GM23338 (cell line): ENCODE data around the gene NME4. TPM values are rescaled to one million over a fixed set of nuclear protein-coding genes. Genes with fewer than 3 reads are reported as not detected.

ENCODE experiments used
- ATAC-seq: fragments of 200-7000 bp; cut with Tn5 transposase; 3 replicates; pipeline ENCODE4 v1.9.1; 2020
- DNase-seq: peaks from one replicate; pipeline ENCODE4 v3.0.0-alpha.2; 2015; ENCODE audit warnings: low spot score
- H2AFZ ChIP-seq: fragments of 200-600 bp; sonication (generic); 2 replicates; pipeline ENCODE4 v1.8.0; 2016; ENCODE audit warnings: antibody characterized with exemption, mild to moderate bottlenecking, moderate library complexity
- H3F3A ChIP-seq: fragments of 200-600 bp; sonication (generic); replicated peaks from 2 replicates; pipeline ENCODE4 v1.8.0; 2017; ENCODE audit warnings: antibody characterized with exemption, mixed run types, low read depth
- H3K27ac ChIP-seq: fragments of 200-600 bp; sonication (generic); 2 replicates; pipeline ENCODE4 v1.6.1; 2016; ENCODE audit warnings: low read depth
- H3K27me3 ChIP-seq: fragments of 200-600 bp; sonication (generic); 2 replicates; pipeline ENCODE4 v1.8.0; 2016; ENCODE audit warnings: mild to moderate bottlenecking, mixed run types, moderate library complexity; ENCODE audit not compliant: insufficient read depth
- H3K36me3 ChIP-seq: fragments of 200-600 bp; sonication (generic); 2 replicates; pipeline ENCODE4 v1.8.0; 2016; ENCODE audit warnings: mild to moderate bottlenecking; ENCODE audit not compliant: insufficient read depth
- H3K4me1 ChIP-seq: fragments of 200-600 bp; sonication (generic); 2 replicates; pipeline ENCODE4 v1.8.0; 2016; ENCODE audit warnings: mild to moderate bottlenecking, moderate library complexity; ENCODE audit not compliant: insufficient read depth
- H3K4me2 ChIP-seq: fragments of 200-600 bp; sonication (generic); 2 replicates; pipeline ENCODE4 v1.7.1; 2017; ENCODE audit warnings: mixed run types
- H3K4me3 ChIP-seq: fragments of 200-600 bp; sonication (generic); 2 replicates; pipeline ENCODE4 v1.6.1; 2016; ENCODE audit warnings: mixed run types
- H3K79me2 ChIP-seq: fragments of 200-600 bp; sonication (generic); replicated peaks from 2 replicates; pipeline ENCODE4 v1.8.0; 2017; ENCODE audit warnings: mild to moderate bottlenecking; ENCODE audit not compliant: insufficient read depth
- H3K9me2 ChIP-seq: fragments of 200-600 bp; sonication (generic); 2 replicates; pipeline ENCODE4 v1.8.0; 2017; ENCODE audit not compliant: insufficient read depth
- H4K20me1 ChIP-seq: fragments of 200-600 bp; sonication (generic); replicated peaks from 2 replicates; pipeline ENCODE4 v1.8.0; 2017; ENCODE audit warnings: mild to moderate bottlenecking; ENCODE audit not compliant: insufficient read depth
- H3K27ac Mint-ChIP-seq: 2 replicates; pipeline ENCODE4 v1.8.0; 2020; ENCODE audit warnings: inconsistent platforms, mild to moderate bottlenecking, moderate library complexity, mixed read lengths
- H3K27me3 Mint-ChIP-seq: 3 replicates; pipeline ENCODE4 v1.8.0; 2022; ENCODE audit warnings: low read depth, mild to moderate bottlenecking, moderate library complexity, mixed read lengths, inconsistent platforms; ENCODE audit not compliant: insufficient read depth, poor library complexity
- H3K36me3 Mint-ChIP-seq: 3 replicates; pipeline ENCODE4 v1.8.0; 2021; ENCODE audit warnings: low read depth, mild to moderate bottlenecking, inconsistent platforms, moderate library complexity, mixed read lengths
- H3K4me1 Mint-ChIP-seq: 3 replicates; pipeline ENCODE4 v1.8.0; 2020; ENCODE audit warnings: mild to moderate bottlenecking, inconsistent platforms, mixed read lengths
- H3K4me3 Mint-ChIP-seq: 3 replicates; pipeline ENCODE4 v1.8.0; 2021; ENCODE audit warnings: moderate library complexity, mild to moderate bottlenecking, inconsistent platforms, mixed read lengths
- H3K9me3 Mint-ChIP-seq: 3 replicates; pipeline ENCODE4 v1.8.0; 2020; ENCODE audit warnings: moderate library complexity, mild to moderate bottlenecking, inconsistent platforms, mixed read lengths
- CREB1 ChIP-seq: fragments of 250-450 bp; sonication (Bioruptor Pico); IDR thresholded peaks from 2 replicates; pipeline ENCODE4 v1.5.0; 2020; ENCODE audit warnings: low read depth, mild to moderate bottlenecking, moderate library complexity
- CTCF ChIP-seq, 2 experiments: fragments of 200-600 bp in 1 of 2; sonication (generic) in 1 of 2; conservative IDR thresholded peaks; 2 replicates each; pipeline versions ENCODE4 v1.5.1 to v1.6.1; 2016 to 2017; ENCODE audit warnings: antibody characterized with exemption in 2 of 2, low read depth in 2 of 2, mild to moderate bottlenecking in 2 of 2, moderate library complexity in 1 of 2
- EZH2phosphoT487 ChIP-seq: fragments of 200-600 bp; sonication (generic); IDR thresholded peaks from one replicate; pipeline ENCODE4 v1.8.1; 2018; ENCODE audit warnings: antibody characterized with exemption; ENCODE audit not compliant: unreplicated experiment
- JUNB ChIP-seq: IDR thresholded peaks from one replicate; pipeline ENCODE4 v1.6.1; 2016; ENCODE audit warnings: antibody characterized with exemption; ENCODE audit not compliant: unreplicated experiment
- NANOG ChIP-seq: IDR thresholded peaks from 2 replicates; pipeline ENCODE4 v1.6.1; 2016; ENCODE audit warnings: antibody characterized with exemption, borderline replicate concordance
- POLR2AphosphoS5 ChIP-seq: IDR thresholded peaks from 2 replicates; pipeline ENCODE4 v1.6.1; 2016; ENCODE audit warnings: antibody characterized with exemption, low read depth
- STAT1 ChIP-seq: IDR thresholded peaks from one replicate; pipeline ENCODE4 v1.6.1; 2016; ENCODE audit warnings: antibody characterized with exemption; ENCODE audit not compliant: unreplicated experiment
- ZNF462 ChIP-seq: fragments of 250-450 bp; sonication (Bioruptor Pico); IDR thresholded peaks from 2 replicates; pipeline ENCODE4 v1.5.0; 2020; ENCODE audit warnings: mild to moderate bottlenecking, moderate library complexity
- polyA plus RNA-seq: library from polyadenylated mRNA; unstranded; fragments of >200 nt; fragmentation: Nextera tagmentation; extraction: Ambion mirVana; gene quantifications from 2 replicates; pipeline ENCODE4 v1.2.1, GENCODE V29; 2016
- total RNA-seq: library from RNA; depleted of rRNA; stranded (reverse); fragments of >200 nt; shearing (Covaris generic); gene quantifications from 2 replicates; pipeline ENCODE4 v1.2.3, GENCODE V29; 2014

Gene NME4
- total and polyA plus RNA-seq, 2 experiments from 2014 or later = 249 to 511 TPM

- TF ChIP-seq ZNF462 (no peak), NANOG (no peak), CTCF (conservative IDR thresholded peaks at IDR 0.05; ENCODE audit: low read depth in 2 of 2) (no peak)
Observed at GRCh38 chr16:389352-389751, 7.6 kb upstream of the NME4 start (continued).

GRCh38 chr16:391885-392335, 5.1 kb upstream of the NME4 start:
- Mint-ChIP-seq H3K9me3 (peaks cover 18% of the 10 kb centered on the region), H3K27ac (no peak overlapping the region), H3K36me3 (peaks cover 14% of the 10 kb centered on the region; the same call in 2 of the 3 replicates), H3K4me3 (peak overlapping the region; percentile 21; the same call in 1 of the 3 replicates), H3K27me3 (peaks cover 24% of the 10 kb centered on the region), H3K4me1 (peaks cover 29% of the 10 kb centered on the region)
- Histone ChIP-seq H3K4me1 (no peaks in the 10 kb centered on the region), H2AFZ (no peak overlapping the region), H4K20me1 (no peaks in the 10 kb centered on the region; the same call in 1 of the 2 replicates), H3K36me3 (no peaks in the 10 kb centered on the region; the same call in 1 of the 2 replicates), H3K4me3 (no peak overlapping the region), H3K27ac (no peak overlapping the region), H3K79me2 (no peaks in the 10 kb centered on the region), H3K4me2 (no peak overlapping the region), H3F3A (peaks cover 14% of the 10 kb centered on the region), H3K9me2 (no peaks in the 10 kb centered on the region), H3K27me3 (no peaks in the 10 kb centered on the region)
- peak; percentile 86 for DNase-seq
- peak; percentile 83 for ATAC-seq
- TF ChIP-seq POLR2AphosphoS5 (no peak), CREB1 (CRISPR knock-in tag) (no peak), ZNF462 (no peak), EZH2phosphoT487 (no peak), JUNB (no peak), NANOG (no peak), STAT1 (no peak)
